Suppressor macrophage (primary cell): ENCODE measurements around the gene TSR3.
A peak's percentile ranks its signal among the peaks of the same experiment; 100 is the strongest.
"Not testable (repeated sequence)": the region's sequence is repeated elsewhere in the genome, so short reads cannot be mapped to it uniquely, and the experiment has no call there.

Experiments used
- DNase-seq, 4 experiments: peaks; one replicate each; pipeline ENCODE4 v3.0.0-alpha.2; 2020 to 2022

TSR3 gene

GRCh38 chr16:1336619-1337018 is 15.1 kb downstream of the TSR3 start:
- DNase-seq, result peak in 3 of 4 experiments; percentile 19 to 58 (median 33)

- no peak for DNase-seq
Measured at GRCh38 chr16:1335996-1336395, 15.7 kb downstream of the TSR3 start.

- no peak for DNase-seq
Measured at GRCh38 chr16:1335211-1335971, 16.3 kb downstream of the TSR3 start.

GRCh38 chr16:1334739-1335138 is 16.9 kb downstream of the TSR3 start:
- DNase-seq, result no peak

- peak in 1 of 4 experiments; percentile 32 for DNase-seq
Measured at GRCh38 chr16:1333854-1334700, 17.6 kb downstream of the TSR3 start.

GRCh38 chr16:1333149-1333812 is 18.4 kb downstream of the TSR3 start, which contains the start of gene BAIAP3:
TSS of gene BAIAP3 (plus strand) at chr16:1333645. CDS start at chr16:1338550, 4,905 bp downstream.
- DNase-seq, result peak; percentile 61 to 85 (median 72)

- no peak for DNase-seq
Measured at GRCh38 chr16:1332618-1333148, 19.0 kb downstream of the TSR3 start.

GRCh38 chr16:1331712-1332617 is 19.7 kb downstream of the TSR3 start:
- DNase-seq, result peak; percentile 11 to 72 (median 54)

GRCh38 chr16:1330931-1331711 is 20.6 kb downstream of the TSR3 start:
- DNase-seq, result no peak

- peak in 3 of 4 experiments; percentile 21 to 39 (median 26) for DNase-seq
Measured at GRCh38 chr16:1330260-1330914, 21.3 kb downstream of the TSR3 start.

GRCh38 chr16:1328961-1329360 is 22.7 kb downstream of the TSR3 start:
- not testable (repeated sequence) for DNase-seq

GRCh38 chr16:1328136-1328535 is 23.5 kb downstream of the TSR3 start:
- DNase-seq, result not testable (repeated sequence)

- DNase-seq, result no peak
Measured at GRCh38 chr16:1327619-1327947, 24.1 kb downstream of the TSR3 start.

GRCh38 chr16:1326946-1327618 is 24.6 kb downstream of the TSR3 start:
- no peak for DNase-seq

- DNase-seq, result no peak
Measured at GRCh38 chr16:1326391-1326790, 25.3 kb downstream of the TSR3 start.

GRCh38 chr16:1325673-1326371 is 25.9 kb downstream of the TSR3 start:
- DNase-seq, result no peak

GRCh38 chr16:1325261-1325660 is 26.4 kb downstream of the TSR3 start:
- no peak for DNase-seq

- DNase-seq, result no peak
Measured at GRCh38 chr16:1324286-1324826, 27.3 kb downstream of the TSR3 start.
